Endothelial cell of umbilical vein (primary cell): ENCODE data around the gene TEX54.

Source experiments
- POLR2AphosphoS5 ChIP-seq: IDR thresholded peaks from 2 replicates; pipeline ENCODE4 v1.6.1; 2012; ENCODE audit warnings: low read depth, mild to moderate bottlenecking, control low read depth, low read length, moderate library complexity; ENCODE audit not compliant: insufficient read depth
- TF ChIP-seq, protein P1 (sequence below), 2 donors: IDR thresholded peaks; 1 replicate in 1 of 2; 2 replicates in 1 of 2; pipeline ENCODE4 v1.5.1; 2011; ENCODE audit warnings: low read length in 2 of 2, mild to moderate bottlenecking in 2 of 2, moderate library complexity in 2 of 2, control low read depth in 1 of 2, inconsistent platforms in 1 of 2, low read depth in 1 of 2; ENCODE audit not compliant: insufficient read depth in 1 of 2; ENCODE audit errors: extremely low read depth in 1 of 2

DNA sequence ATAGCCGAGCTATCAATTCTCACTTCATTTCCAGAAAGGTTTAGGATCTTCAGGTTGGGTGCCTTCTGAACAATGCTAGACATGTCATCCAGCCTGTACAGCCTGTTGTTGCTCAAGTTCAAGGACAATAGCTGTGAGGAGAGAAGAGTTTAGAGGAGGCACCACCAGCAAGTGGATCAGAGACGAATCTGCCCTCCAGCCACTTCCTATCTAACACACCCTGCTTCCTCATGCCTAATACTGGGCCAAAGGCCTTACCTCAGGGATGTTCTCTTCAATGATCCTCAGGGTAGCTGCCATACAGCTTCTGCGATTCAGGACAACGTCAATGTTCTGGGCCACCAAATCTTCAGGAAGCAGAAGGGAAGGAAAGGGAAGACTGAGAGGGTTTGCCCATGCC is 31.6 kb downstream of the TEX54 start:
- TF ChIP-seq, protein P1, sequence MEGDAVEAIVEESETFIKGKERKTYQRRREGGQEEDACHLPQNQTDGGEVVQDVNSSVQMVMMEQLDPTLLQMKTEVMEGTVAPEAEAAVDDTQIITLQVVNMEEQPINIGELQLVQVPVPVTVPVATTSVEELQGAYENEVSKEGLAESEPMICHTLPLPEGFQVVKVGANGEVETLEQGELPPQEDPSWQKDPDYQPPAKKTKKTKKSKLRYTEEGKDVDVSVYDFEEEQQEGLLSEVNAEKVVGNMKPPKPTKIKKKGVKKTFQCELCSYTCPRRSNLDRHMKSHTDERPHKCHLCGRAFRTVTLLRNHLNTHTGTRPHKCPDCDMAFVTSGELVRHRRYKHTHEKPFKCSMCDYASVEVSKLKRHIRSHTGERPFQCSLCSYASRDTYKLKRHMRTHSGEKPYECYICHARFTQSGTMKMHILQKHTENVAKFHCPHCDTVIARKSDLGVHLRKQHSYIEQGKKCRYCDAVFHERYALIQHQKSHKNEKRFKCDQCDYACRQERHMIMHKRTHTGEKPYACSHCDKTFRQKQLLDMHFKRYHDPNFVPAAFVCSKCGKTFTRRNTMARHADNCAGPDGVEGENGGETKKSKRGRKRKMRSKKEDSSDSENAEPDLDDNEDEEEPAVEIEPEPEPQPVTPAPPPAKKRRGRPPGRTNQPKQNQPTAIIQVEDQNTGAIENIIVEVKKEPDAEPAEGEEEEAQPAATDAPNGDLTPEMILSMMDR (IDR thresholded peaks at IDR 0.05; ENCODE audit: extremely low read depth in 1 of 2, insufficient read depth in 1 of 2, low read depth in 1 of 2, low read length in 2 of 2): no peak
- no peak for TF ChIP-seq POLR2AphosphoS5
